Activated CD4-positive, alpha-beta T cell treated with anti-CD3 and anti-CD28 coated beads, Interleukin-2, amount 10 ng/mL, durations not matched to agents 7 days and 5 days (primary cell): ENCODE results near the gene ROBO1. TPM values are rescaled to one million over a fixed set of nuclear protein-coding genes. Genes with fewer than 3 reads are reported as not detected.

ENCODE experiments used
- CTCF ChIA-PET: fragments of 350-600 bp; sonication (Branson Sonifier 250); formaldehyde crosslinking; loops from one replicate; lab custom pipeline; 2021; ENCODE audit warnings: antibody characterized with exemption; lab: Charles Lee
- POLR2A ChIA-PET: fragments of 350-600 bp; sonication (Branson Sonifier 250); formaldehyde crosslinking; loops from one replicate; lab custom pipeline; 2021; ENCODE audit warnings: antibody characterized with exemption; lab: Charles Lee
- DNase-seq: peaks from one replicate; pipeline ENCODE4 v3.0.0-alpha.2; 2020
- H3K27ac Mint-ChIP-seq: one replicate; pipeline ENCODE4 v1.8.0; 2021; ENCODE audit warnings: mild to moderate bottlenecking, moderate library complexity, mixed read lengths
- H3K27me3 Mint-ChIP-seq: one replicate; pipeline ENCODE4 v1.8.0; 2021; ENCODE audit warnings: mixed read lengths
- H3K36me3 Mint-ChIP-seq: one replicate; pipeline ENCODE4 v1.8.0; 2021; ENCODE audit warnings: low read depth, mixed read lengths
- H3K4me1 Mint-ChIP-seq: one replicate; pipeline ENCODE4 v1.8.0; 2021; ENCODE audit warnings: mixed read lengths
- H3K4me3 Mint-ChIP-seq: one replicate; pipeline ENCODE4 v1.8.0; 2021; ENCODE audit warnings: mild to moderate bottlenecking, moderate library complexity, mixed read lengths
- H3K9me3 Mint-ChIP-seq: one replicate; pipeline ENCODE4 v1.8.0; 2021; ENCODE audit warnings: mixed read lengths
- total RNA-seq, 2 experiments: library from RNA; stranded (reverse); gene quantifications; one replicate each; pipeline ENCODE4 v1.2.3, GENCODE V29; 2021

The ROBO1 gene
- total RNA-seq, 2 experiments from 2014 or later: 0.55 to 0.62 TPM

- H3K36me3 Mint-ChIP-seq: no peaks in the 10 kb centered on the region
- no peaks in the 10 kb centered on the region for H3K9me3 Mint-ChIP-seq
- ChIA-PET POLR2A (no interaction called here), CTCF (no interaction called here)
- no peaks in the 10 kb centered on the region for H3K4me1 Mint-ChIP-seq
- no peak overlapping the region for H3K27ac Mint-ChIP-seq
- H3K4me3 Mint-ChIP-seq: no peak overlapping the region
- H3K27me3 Mint-ChIP-seq: no peaks in the 10 kb centered on the region
- no peak for DNase-seq
Measured at GRCh38 chr3:78974181-78974790, 793.5 kb downstream of the ROBO1 start.

- CTCF ChIA-PET: no interaction called here
- no peaks in the 10 kb centered on the region for H3K27me3 Mint-ChIP-seq
- H3K27ac Mint-ChIP-seq: no peak overlapping the region
- no peak overlapping the region for H3K4me3 Mint-ChIP-seq
- H3K9me3 Mint-ChIP-seq: no peaks in the 10 kb centered on the region
- H3K4me1 Mint-ChIP-seq: no peaks in the 10 kb centered on the region
- no peak for DNase-seq
- POLR2A ChIA-PET: no interaction called here
- no peaks in the 10 kb centered on the region for H3K36me3 Mint-ChIP-seq
Measured at GRCh38 chr3:78972617-78973301, 795.0 kb downstream of the ROBO1 start.

GRCh38 chr3:78970656-78971055 lies 797.1 kb downstream of the ROBO1 start:
- POLR2A ChIA-PET: no interaction called here
- H3K9me3 Mint-ChIP-seq: no peaks in the 10 kb centered on the region

GRCh38 chr3:78969483-78969882 lies 798.3 kb downstream of the ROBO1 start:
- Mint-ChIP-seq H3K27me3 (no peaks in the 10 kb centered on the region), H3K36me3 (no peaks in the 10 kb centered on the region), H3K4me3 (no peak overlapping the region), H3K4me1 (no peaks in the 10 kb centered on the region), H3K27ac (no peak overlapping the region), H3K9me3 (no peaks in the 10 kb centered on the region)
- no peak for DNase-seq
- ChIA-PET POLR2A (no interaction called here), CTCF (no interaction called here)

More at GRCh38 chr3:78970656-78971055, 797.1 kb downstream of the ROBO1 start:
- no peak for DNase-seq
- Mint-ChIP-seq H3K27me3 (no peaks in the 10 kb centered on the region), H3K4me1 (no peaks in the 10 kb centered on the region), H3K36me3 (no peaks in the 10 kb centered on the region), H3K4me3 (no peak overlapping the region), H3K27ac (no peak overlapping the region)
- CTCF ChIA-PET: interaction anchor here (0.5 kb wide), 1 partner anchor 12 kb away, joined by 3 read pairs; no protein-coding TSS in a partner anchor

GRCh38 chr3:78967061-78967460 lies 800.7 kb downstream of the ROBO1 start:
- Mint-ChIP-seq H3K27ac (no peak overlapping the region), H3K36me3 (no peaks in the 10 kb centered on the region), H3K27me3 (no peaks in the 10 kb centered on the region), H3K9me3 (peaks cover 9% of the 10 kb centered on the region), H3K4me1 (no peaks in the 10 kb centered on the region), H3K4me3 (no peak overlapping the region)
- no peak for DNase-seq
- ChIA-PET CTCF (no interaction called here), POLR2A (no interaction called here)

- CTCF ChIA-PET: no interaction called here
- Mint-ChIP-seq H3K9me3 (peaks cover 9% of the 10 kb centered on the region), H3K27me3 (no peaks in the 10 kb centered on the region), H3K36me3 (no peaks in the 10 kb centered on the region), H3K4me3 (no peak overlapping the region), H3K27ac (no peak overlapping the region), H3K4me1 (no peaks in the 10 kb centered on the region)
- no peak for DNase-seq
- POLR2A ChIA-PET: no interaction called here
Measured at GRCh38 chr3:78963771-78964170, 804.0 kb downstream of the ROBO1 start.

- H3K4me1 Mint-ChIP-seq: no peaks in the 10 kb centered on the region
- no peaks in the 10 kb centered on the region for H3K36me3 Mint-ChIP-seq
- H3K27ac Mint-ChIP-seq: no peak overlapping the region
- ChIA-PET CTCF (no interaction called here), POLR2A (no interaction called here)
- no peaks in the 10 kb centered on the region for H3K27me3 Mint-ChIP-seq
- no peaks in the 10 kb centered on the region for H3K9me3 Mint-ChIP-seq
- no peak for DNase-seq
- H3K4me3 Mint-ChIP-seq: no peak overlapping the region
Measured at GRCh38 chr3:78957456-78957855, 810.3 kb downstream of the ROBO1 start.

- Mint-ChIP-seq H3K36me3 (no peaks in the 10 kb centered on the region), H3K4me3 (no peak overlapping the region), H3K27ac (no peak overlapping the region), H3K9me3 (peaks cover 3% of the 10 kb centered on the region), H3K4me1 (no peaks in the 10 kb centered on the region), H3K27me3 (no peaks in the 10 kb centered on the region)
- CTCF ChIA-PET: no interaction called here
- DNase-seq: no peak
- POLR2A ChIA-PET: no interaction called here
Measured at GRCh38 chr3:78951342-78951945, 816.4 kb downstream of the ROBO1 start.

GRCh38 chr3:78941587-78941986 lies 826.2 kb downstream of the ROBO1 start:
- CTCF ChIA-PET: no interaction called here
- no peaks in the 10 kb centered on the region for H3K27me3 Mint-ChIP-seq
- H3K36me3 Mint-ChIP-seq: no peaks in the 10 kb centered on the region
- POLR2A ChIA-PET: no interaction called here
- DNase-seq: no peak
- H3K27ac Mint-ChIP-seq: no peak overlapping the region
- no peaks in the 10 kb centered on the region for H3K4me1 Mint-ChIP-seq
- no peak overlapping the region for H3K4me3 Mint-ChIP-seq
- peaks cover 3% of the 10 kb centered on the region for H3K9me3 Mint-ChIP-seq

GRCh38 chr3:78940626-78941025 lies 827.2 kb downstream of the ROBO1 start:
- Mint-ChIP-seq H3K4me1 (no peaks in the 10 kb centered on the region), H3K9me3 (peaks cover 3% of the 10 kb centered on the region), H3K36me3 (no peaks in the 10 kb centered on the region), H3K4me3 (no peak overlapping the region), H3K27me3 (no peaks in the 10 kb centered on the region), H3K27ac (no peak overlapping the region)
- ChIA-PET CTCF (no interaction called here), POLR2A (no interaction called here)
- no peak for DNase-seq

GRCh38 chr3:78940128-78940527 lies 827.7 kb downstream of the ROBO1 start:
- no peak overlapping the region for H3K27ac Mint-ChIP-seq

GRCh38 chr3:78937475-78937874 lies 830.3 kb downstream of the ROBO1 start:
- H3K27ac Mint-ChIP-seq: no peak overlapping the region
- H3K27me3 Mint-ChIP-seq: no peaks in the 10 kb centered on the region
- H3K4me1 Mint-ChIP-seq: no peaks in the 10 kb centered on the region
- no peaks in the 10 kb centered on the region for H3K36me3 Mint-ChIP-seq
- no peak overlapping the region for H3K4me3 Mint-ChIP-seq
- ChIA-PET CTCF (no interaction called here), POLR2A (no interaction called here)
- H3K9me3 Mint-ChIP-seq: peaks cover 3% of the 10 kb centered on the region
- DNase-seq: no peak

More at GRCh38 chr3:78940128-78940527, 827.7 kb downstream of the ROBO1 start:
- no peak for DNase-seq
- Mint-ChIP-seq H3K4me1 (no peaks in the 10 kb centered on the region), H3K27me3 (no peaks in the 10 kb centered on the region), H3K4me3 (no peak overlapping the region), H3K9me3 (peaks cover 3% of the 10 kb centered on the region), H3K36me3 (no peaks in the 10 kb centered on the region)
- CTCF ChIA-PET: no interaction called here
- POLR2A ChIA-PET: no interaction called here

GRCh38 chr3:78927759-78928158 lies 840.0 kb downstream of the ROBO1 start:
- Mint-ChIP-seq H3K4me3 (no peak overlapping the region), H3K27me3 (no peaks in the 10 kb centered on the region), H3K9me3 (peaks cover 2% of the 10 kb centered on the region), H3K36me3 (no peaks in the 10 kb centered on the region), H3K27ac (no peak overlapping the region), H3K4me1 (no peaks in the 10 kb centered on the region)
- DNase-seq: no peak
- POLR2A ChIA-PET: no interaction called here
- CTCF ChIA-PET: no interaction called here
